GM11168 (cell line): ENCODE results near the gene TRERF1.

Experiments
- in situ Hi-C: fragments of 300-500 bp; cut with MboI; formaldehyde crosslinking; loops from one replicate; pipeline ENCODE4 v1.12.0; 2022; ENCODE audit warnings: low sequenced_read_pairs; ENCODE audit not compliant: unreplicated experiment

TRERF1 gene

GRCh38 chr6:42281570-42281969 is 170.2 kb downstream of the TRERF1 start:
- in situ Hi-C loops: no loop called here

- in situ Hi-C loops: no loop called here
Observed at GRCh38 chr6:42280966-42281533, 170.7 kb downstream of the TRERF1 start.

- in situ Hi-C loops: no loop called here
Observed at GRCh38 chr6:42279966-42280629, 171.6 kb downstream of the TRERF1 start.

GRCh38 chr6:42279144-42279781 is 172.5 kb downstream of the TRERF1 start:
- in situ Hi-C loops: no loop called here

- in situ Hi-C loops: no loop called here
Observed at GRCh38 chr6:42278131-42278853, 173.4 kb downstream of the TRERF1 start.

GRCh38 chr6:42276034-42276890 is 175.5 kb downstream of the TRERF1 start:
- in situ Hi-C loops: no loop called here

- in situ Hi-C loops: no loop called here
Observed at GRCh38 chr6:42275376-42276033, 176.2 kb downstream of the TRERF1 start.

- in situ Hi-C loops: no loop called here
Observed at GRCh38 chr6:42274898-42275297, 176.8 kb downstream of the TRERF1 start.

- in situ Hi-C loops: no loop called here
Observed at GRCh38 chr6:42271834-42272805, 179.6 kb downstream of the TRERF1 start.

GRCh38 chr6:42269974-42270510 is 181.7 kb downstream of the TRERF1 start:
- in situ Hi-C loops: loop anchor here (10.0 kb wide), 1 partner anchor 275 kb away; no protein-coding TSS in a partner anchor

- in situ Hi-C loops: loop anchor here (10.0 kb wide), 1 partner anchor 275 kb away; no protein-coding TSS in a partner anchor
Observed at GRCh38 chr6:42269553-42269952, 182.2 kb downstream of the TRERF1 start.

- in situ Hi-C loops: loop anchor here (10.0 kb wide), 1 partner anchor 276 kb away; no protein-coding TSS in a partner anchor
Observed at GRCh38 chr6:42268835-42269204, 182.9 kb downstream of the TRERF1 start.

GRCh38 chr6:42268016-42268834 is 183.5 kb downstream of the TRERF1 start:
- in situ Hi-C loops: loop anchor here (10.0 kb wide), 1 partner anchor 277 kb away; no protein-coding TSS in a partner anchor

- in situ Hi-C loops: loop anchor here (10.0 kb wide), 1 partner anchor 278 kb away; no protein-coding TSS in a partner anchor
Observed at GRCh38 chr6:42266538-42266937, 185.2 kb downstream of the TRERF1 start.

- in situ Hi-C loops: loop anchor here (10.0 kb wide), 1 partner anchor 280 kb away; no protein-coding TSS in a partner anchor
Observed at GRCh38 chr6:42264852-42265390, 186.8 kb downstream of the TRERF1 start.

- in situ Hi-C loops: loop anchor here (10.0 kb wide), 1 partner anchor 280 kb away; no protein-coding TSS in a partner anchor
Observed at GRCh38 chr6:42264162-42264851, 187.4 kb downstream of the TRERF1 start.
